Kidney tubule cell (primary cell): ENCODE measurements around the gene DERA.
"Not testable (repeated sequence)": the region's sequence is repeated elsewhere in the genome, so short reads cannot be mapped to it uniquely, and the experiment has no call there.

Source experiments
- DNase-seq: peaks from one replicate; pipeline ENCODE4 v3.0.0-alpha.2; 2018; ENCODE audit warnings: low spot score

Gene DERA

DNA sequence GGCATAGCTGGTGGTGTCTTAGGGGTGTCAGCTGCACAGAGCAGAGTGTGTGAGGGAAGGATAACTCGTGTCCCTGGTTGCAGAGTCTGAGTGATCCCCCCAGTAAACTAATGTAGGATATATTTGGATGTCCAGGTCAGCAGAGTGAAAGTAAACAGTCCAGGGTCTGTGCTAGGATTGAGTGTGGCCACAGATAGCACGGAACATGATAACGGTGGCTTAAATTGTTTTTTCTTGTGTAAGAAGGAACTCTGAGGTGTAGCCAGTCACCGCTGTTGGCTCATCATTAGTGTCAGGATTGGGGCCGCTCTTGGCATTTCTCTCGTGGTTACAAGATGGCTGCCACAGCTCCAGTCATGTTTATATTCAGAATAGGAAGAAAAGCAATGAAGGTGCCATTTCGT is 97.3 kb downstream of the DERA start:
- DNase-seq = no peak

DNA sequence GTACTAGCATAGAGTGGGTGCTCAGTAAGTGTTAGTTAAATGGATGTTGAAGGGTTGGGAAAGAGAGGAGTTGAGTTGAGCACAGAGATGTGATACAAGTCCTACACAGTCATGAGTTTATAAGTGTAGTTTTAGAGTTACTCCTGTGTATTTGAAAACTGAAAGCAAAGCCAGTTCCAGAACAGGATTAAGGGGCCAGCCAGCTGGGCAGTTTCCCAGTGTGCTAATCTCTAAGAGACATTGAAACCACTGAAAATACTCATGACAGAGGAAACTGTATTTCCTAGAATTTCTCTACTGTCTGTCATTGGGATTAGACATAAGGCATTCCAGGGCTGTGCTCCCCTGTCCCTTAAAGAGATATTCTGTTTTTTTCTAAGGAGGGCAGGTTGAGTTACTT is 101.0 kb downstream of the DERA start:
- no peak for DNase-seq

DNA sequence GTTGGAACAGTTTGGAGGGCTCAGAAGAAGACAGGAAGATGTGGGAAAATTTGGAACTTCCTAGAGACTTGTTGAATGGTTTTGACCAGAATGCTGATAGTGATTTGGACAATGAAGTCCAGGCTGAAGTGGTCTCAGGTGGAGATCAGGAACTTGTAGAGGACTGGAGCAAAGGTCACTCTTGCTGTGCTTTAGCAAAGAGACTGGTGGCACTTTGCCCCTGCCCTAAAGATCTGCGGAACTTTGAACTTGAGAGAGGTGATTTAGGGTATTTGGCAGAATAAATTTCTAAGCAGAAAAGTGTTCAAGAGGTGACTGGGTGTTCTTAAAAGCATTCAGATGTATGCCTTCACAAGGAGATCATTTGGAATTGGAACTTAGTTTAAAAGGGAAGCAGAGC is 102.6 kb downstream of the DERA start:
- DNase-seq = not testable (repeated sequence)

DNA sequence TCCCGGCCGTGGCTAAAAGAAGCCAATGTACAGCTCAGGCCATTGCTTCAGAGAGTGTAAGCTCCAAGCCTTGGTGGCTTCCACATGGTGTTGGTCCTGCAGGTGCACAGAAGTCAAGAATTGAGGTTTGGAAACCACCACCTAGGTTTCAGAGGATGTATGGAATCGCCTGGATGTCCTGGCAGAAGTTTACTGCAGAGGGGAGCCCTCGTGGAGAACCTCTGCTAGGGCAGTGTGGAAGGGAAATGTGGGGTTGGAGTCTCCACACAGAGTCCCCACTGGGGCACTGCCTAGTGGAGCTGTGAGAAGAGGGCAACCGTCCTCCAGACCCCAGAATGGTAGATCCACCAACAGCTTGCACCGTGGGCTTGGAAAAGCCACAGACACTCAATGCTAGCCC is 103.3 kb downstream of the DERA start:
- not testable (repeated sequence) for DNase-seq

DNA sequence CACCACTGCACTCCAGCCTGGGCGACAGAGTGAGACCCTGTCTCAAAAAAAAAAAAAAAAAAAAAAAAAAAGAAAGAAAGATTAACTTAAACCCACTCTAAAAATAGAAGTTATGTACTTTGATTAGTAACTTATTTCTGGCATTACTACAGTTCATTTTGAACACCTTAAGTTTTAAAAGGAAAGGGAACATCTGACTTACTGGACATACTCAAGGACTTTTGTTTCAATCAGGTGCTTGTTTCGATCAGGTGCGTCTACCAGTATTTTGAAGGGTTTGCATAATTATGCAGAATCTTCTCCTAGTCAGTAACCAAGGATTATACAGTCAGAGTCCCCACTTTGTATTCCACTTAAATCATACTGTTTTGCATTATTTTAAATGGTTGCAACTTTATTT is 105.6 kb downstream of the DERA start:
- DNase-seq = no peak

DNA sequence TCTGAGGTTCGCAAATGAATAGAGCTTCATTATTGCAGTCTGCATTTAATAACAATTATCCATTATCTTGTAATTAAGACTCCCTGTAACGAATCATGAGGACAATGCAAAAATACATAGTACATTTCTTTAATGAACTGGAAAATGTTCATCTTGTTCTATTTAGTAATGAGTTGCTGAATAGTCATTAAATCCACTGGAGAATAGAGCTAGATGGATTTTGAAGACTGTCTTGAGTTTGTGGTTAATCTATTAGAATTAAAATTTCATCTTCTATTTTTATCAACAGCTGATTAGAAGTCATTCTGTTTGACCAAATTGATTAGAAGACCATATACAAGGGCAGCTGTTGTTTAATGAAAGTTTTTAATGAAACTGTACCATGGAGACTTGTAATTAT is 107.2 kb downstream of the DERA start:
- DNase-seq = no peak

DNA sequence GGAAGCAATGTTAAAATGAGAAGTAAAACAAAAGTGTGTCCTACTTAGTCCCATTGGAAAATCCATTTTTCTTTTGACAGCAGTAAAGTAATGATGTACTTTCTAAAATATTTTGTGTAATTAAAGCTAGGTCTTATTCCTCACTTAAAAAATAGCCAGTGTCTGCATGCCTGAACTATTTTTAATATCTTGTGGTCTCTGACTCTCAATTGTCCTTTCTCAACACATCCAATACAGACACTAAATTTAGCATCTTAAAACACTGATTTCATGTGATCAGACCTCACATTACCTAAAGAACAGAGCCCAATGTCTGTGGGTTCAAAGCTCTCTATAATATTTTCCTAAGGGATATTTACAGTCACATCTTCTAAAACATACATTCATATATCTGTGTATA is 108.0 kb downstream of the DERA start:
- no peak for DNase-seq

DNA sequence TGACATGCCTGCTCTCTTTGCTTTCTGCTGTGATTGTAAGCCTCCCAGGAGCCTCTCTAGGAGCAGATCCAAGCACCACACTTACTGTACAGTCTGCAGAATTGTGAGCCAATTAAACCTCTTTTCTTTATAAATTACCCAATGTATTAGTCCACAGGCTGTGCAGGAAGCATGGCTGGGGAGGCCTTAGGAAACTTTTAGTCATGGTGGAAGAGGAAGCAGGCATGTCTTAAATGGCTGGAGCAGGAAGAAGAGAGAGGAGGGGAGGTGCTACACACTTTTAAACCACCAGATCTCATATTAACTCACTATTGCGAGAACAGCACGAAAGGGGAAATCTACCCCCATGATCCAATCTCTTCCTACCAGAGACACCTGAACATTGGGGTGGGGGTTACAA is 108.9 kb downstream of the DERA start:
- DNase-seq = no peak

DNA sequence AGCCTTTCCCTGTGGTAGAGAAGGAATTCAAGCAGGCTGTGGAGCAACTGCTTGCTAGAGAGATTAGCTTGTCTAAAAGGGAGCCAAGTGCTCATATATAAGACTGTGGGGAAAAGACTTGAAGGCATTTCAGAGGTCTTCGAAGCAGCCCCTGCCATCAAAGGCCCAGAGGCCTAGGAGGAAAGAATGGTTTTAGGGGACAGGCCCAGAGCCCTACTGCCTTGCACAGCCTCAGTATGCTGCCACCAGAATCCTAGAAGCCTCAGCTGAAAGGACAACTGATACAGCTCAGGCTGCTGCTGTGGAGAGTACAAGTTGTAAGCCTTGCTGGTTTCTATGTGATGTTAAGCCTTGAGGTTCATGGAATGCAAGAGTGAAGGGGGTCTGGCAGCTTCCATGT is 109.9 kb downstream of the DERA start:
- DNase-seq = no peak

DNA sequence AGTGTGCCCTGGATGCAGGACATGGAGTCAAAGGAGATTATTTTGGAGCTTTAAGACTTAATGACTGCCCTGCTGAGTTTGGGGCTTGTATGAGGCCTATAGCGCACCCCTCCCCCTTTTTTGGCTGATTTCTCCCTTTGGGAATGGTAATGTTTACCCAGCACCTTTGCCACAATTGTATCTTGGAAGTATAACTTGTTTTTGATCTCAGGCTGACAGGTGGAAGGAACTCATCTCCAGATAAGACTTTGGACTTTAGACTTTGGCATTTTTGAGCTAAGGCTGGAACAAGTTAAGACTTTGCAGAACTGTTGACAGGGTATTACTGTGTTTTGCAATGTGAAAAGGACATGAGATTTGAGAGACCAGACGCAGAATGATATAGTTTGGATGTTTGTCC is 110.5 kb downstream of the DERA start:
- no peak for DNase-seq

DNA sequence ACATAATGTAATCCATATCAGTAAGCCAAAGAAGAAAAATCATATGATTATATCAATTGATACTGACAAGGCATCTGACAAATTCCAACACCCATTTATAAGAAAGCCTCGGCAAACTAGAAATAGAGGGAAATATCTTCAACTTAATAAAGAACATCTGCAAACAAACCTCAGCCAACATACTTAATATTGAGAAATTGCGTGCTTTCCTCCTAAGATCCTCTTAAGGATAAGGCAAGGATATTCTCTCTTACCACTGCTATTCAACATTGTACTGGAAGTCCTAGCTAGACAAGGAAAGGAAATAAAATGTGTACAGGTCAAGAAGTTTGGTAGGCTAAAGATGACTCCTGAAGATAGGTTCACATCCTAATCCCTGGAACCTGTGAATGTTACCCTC is 115.9 kb downstream of the DERA start:
- no peak for DNase-seq

DNA sequence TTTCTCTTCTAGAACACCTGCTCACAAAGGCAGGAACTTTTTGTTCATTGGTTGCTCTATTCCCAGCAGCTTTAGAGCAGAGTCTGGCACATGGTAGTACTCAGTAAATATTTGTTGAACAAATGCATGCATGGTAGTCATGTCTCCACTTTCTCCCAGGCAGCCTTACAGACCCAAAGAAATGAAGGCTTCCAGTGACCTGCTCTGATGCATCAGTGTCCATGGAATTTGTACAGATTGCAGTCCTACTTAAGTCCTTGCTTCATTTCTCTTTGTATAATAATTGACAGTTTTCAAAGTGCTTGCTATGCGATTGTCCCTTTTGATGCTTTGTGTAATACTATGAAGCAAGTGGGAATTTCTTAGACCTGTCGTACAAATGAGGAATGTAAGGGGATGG is 119.6 kb downstream of the DERA start:
- DNase-seq = peak; percentile 86

DNA sequence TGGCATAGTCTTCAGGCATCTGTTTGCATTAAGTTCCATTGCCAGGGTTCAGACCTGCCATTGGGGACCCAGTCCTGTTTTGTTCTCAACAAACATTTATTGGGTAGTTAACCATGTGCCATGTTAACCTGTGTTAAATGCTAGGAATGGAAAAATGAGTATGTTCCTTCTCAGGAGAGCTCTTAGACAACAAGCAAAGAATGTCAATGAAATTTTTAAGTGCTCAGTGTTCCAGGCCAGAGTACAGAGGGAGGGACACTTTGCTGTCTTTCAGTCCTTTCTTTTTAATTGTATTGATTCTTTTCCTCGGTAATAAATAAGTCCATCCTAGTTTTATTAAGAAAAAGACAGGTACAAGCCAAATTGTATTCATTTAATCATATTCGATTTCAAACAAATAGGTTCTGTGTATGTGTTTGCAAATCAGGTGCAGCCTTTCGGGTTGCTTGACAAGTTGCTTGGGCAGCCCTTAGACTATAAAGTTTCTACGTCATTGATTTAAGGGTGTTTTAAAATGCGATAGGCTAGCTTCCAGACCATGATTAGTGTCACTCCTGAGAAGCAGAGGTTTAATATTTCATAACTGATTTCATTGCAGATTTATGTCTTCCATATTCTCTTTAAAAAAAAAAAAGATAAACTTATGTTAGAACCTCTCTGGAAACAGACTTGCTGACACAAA is 123.1 kb downstream of the DERA start:
- DNase-seq = no peak

DNA sequence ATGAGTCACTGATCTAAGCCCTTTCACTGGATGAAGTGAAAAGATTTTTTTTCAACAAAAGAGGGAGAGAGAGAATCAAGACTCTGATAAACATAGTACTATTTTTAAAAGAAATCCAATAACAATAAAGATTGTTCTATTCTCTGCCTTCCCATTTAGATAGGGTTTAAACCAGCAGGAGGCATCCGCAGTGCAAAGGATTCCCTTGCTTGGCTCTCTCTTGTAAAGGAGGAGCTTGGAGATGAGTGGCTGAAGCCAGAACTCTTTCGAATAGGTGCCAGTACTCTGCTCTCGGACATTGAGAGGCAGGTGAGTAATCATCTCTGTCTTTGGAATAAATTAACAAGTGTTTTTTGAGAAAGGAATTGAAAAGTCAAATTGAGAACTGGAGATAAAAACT is 124.9 kb downstream of the DERA start:
- no peak for DNase-seq

DNA sequence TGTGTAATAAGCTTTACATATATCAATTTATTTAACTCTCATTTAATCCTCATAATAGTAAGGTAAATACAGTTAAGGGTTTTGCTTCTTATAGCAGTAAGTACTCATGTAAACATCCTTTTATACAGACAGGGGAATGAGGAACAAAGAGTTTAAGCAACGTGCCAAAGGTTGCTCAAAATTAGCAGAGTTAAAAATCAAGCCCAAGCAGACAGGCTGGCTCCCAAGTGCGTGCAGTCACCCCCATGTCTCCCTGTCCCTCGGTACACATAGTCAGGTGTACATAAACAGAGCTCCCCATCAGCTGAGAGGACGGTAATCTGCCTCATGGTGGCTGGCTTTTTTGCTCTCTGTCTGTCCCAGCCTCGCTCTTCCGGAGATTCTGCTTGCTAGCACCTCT is 126.4 kb downstream of the DERA start:
- DNase-seq = no peak

DNA sequence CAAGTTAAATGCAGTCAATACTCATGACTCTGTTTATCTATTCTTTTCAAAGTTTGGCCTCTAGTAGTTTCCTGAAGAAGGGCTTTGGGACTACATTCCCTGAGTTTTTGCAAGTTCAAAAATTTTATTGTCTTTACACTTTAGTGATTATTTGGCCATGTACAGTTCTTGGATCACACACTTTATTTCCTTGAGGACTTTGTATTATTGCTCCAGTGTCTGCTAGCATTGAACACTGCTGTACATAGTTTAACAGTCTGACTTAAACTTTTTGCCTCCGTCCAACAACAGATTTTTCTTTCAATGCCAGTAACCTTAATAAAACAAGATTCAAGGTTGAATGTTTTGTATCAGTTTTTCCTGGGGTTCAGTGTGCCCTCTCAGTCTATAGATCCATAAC is 132.3 kb downstream of the DERA start:
- DNase-seq = no peak

DNA sequence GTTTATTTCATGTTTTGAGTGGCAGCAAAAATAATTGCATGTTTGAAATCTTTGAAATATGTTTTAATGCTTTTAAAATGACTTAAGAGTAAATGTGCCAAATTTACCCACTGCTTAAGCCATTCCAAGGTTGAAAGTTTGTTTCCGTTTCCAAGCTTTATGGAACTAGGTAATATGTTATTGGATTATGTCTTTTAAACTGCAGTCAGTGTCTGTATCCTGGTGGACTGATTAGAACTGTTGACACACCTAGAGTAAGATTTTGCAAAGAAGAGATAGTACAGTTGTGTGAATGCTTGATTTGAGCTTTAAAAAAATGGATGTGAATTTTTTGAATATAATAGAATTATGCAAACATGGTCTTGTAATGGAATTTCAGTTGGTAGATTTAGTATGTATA is 135.1 kb downstream of the DERA start:
- no peak for DNase-seq

DNA sequence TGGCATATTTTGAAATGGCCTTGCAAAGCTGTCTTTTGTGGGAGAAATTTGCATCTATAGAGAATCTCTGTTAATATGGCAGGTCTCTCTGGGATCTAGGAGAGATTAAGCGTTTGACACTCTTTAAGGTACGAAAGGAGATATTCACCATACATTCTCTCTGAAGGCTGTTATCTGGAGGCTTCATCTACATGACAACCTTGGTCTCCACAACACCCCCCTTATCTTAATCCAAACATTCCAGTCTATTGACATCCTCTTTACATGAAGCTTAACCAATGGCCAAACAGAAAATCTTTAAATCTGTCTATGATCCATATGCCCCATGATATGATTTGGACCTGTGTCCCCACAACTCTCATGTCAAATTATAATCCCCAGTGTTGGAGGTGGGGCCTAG is 137.4 kb downstream of the DERA start:
- no peak for DNase-seq

DNA sequence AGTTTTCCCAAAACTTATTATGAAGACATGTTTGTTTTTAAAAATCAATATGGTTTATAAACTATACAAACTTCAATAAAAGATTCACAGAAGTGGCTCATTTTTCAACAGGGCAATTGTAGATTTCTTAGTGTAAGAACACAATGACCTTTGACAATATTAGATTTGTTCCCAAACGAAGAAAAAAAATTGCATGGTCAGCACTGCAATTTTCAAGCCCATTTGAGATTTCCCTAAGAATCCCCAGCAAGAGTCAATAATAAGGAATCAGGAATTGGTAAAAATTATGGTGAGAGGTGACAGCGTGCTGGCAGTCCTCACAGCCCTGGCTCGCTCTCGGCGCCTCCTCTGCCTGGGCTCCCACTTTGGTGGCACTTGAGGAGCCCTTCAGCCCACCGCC is 145.8 kb downstream of the DERA start:
- DNase-seq = no peak

DNA sequence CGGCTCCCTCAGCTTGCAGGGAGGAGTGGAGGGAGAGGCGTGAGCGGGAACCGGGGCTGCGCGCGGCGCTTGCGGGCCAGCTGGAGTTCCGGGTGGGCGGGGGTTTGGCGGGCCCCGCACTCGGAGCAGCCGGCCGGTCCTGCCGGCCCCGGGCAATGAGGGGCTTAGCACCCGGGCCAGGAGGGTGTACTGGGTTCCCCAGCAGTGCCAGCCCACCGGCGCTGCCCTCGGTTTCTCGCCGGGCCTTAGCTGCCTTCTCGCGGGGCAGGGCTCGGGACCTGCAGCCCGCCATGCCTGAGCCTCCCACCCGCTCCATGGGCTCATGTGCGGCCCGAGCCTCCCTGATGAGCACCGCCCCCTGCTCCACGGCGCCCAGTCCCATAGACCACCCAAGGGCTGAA is 146.2 kb downstream of the DERA start:
- DNase-seq = not testable (repeated sequence)

DNA sequence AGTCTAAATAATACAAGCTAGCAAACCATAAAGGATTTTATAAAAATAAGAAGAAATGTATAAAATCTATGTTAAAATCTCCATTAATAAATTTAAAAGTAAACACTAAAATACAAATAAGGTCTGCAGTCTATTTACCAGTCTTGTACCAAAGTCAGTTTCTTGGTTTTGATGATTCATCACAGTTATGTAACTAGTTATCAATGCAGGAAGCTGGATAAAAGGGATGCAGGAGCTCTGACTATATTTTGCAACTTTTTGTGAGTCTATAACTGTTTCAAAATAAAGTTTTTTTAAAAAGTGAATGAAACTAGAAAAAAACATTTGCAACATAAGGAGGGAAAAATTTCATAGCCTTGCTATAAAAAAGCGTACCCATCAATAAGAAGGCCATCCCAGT is 151.5 kb downstream of the DERA start:
- DNase-seq = peak; percentile 4

DNA sequence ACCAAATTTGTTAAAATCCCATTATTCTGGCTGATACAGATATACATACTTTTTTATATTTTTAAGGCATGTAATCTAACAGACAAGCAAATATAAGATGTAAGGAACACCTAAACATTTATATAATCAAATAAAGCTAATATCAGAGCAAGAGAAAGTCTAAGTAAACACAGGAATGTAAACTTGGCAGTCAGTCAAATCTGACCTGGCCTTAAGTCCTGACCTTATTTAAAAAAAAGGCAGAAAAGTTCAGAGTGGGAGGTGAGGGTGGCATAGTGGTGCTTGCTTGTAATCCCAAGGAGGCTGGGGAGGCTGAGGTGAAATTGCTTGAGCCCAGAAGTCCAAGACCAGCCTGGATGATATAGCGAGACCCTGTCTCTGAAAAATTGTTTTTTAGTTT is 152.6 kb downstream of the DERA start:
- DNase-seq = peak; percentile 5

DNA sequence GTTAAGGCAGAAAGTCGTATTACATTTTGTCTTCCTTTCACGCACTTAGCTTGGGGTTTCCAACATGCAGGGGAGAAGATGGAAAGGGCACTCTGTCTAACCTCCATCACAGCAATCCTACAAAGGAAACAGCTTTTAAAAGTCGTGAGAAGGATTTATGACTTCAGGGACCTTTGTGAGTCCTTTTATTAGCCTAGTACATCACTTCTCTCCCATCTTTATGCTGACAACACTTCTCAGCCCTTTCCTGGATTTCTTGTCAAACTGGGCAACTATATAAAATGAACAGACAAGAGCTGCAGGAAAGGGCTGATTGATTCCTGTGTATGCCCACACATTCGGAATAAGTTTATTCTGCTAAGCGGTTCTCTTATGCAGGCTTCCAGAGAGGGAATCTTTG is 159.0 kb downstream of the DERA start:
- DNase-seq = no peak

DNA sequence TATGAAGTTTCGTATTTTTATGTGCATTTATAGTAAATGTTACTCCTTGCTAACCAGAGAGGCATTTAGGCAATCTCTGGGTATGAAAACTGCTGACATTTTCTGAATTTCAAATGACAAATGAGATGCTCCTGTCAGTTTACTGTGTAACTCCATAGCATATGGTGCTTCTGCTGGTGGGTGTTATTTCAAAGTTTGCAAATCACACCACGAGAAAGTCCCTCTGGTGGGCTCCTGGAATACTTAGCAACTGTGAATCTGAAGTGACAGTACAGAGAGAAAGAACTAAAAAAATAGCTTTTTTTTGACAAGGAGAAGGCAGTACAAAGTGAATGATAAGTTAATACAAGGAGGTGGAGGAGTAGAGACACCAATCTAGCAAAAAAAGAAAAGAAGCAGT is 161.5 kb downstream of the DERA start:
- DNase-seq = no peak

DNA sequence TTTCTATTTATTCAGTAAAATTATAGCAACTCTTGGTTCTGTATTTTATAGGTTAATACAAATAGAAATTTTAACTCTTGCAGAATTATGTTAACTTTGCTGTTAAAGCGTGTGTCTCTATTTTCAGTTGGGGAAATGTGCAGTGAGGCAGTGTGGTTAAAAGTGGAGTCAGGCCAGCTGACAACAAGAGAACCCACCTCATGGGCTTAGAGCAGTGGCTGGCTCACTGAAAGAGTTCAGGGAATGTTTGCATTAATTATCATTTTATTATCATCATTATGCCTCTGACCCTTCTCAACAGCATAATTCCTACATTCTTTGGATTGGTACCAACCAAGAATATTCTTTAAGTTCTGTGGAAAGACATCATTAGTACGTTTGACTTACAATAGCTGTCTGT is 163.8 kb downstream of the DERA start:
- DNase-seq = no peak
